ENCODE results near the gene NSFL1C.

Gene NSFL1C

DNA sequence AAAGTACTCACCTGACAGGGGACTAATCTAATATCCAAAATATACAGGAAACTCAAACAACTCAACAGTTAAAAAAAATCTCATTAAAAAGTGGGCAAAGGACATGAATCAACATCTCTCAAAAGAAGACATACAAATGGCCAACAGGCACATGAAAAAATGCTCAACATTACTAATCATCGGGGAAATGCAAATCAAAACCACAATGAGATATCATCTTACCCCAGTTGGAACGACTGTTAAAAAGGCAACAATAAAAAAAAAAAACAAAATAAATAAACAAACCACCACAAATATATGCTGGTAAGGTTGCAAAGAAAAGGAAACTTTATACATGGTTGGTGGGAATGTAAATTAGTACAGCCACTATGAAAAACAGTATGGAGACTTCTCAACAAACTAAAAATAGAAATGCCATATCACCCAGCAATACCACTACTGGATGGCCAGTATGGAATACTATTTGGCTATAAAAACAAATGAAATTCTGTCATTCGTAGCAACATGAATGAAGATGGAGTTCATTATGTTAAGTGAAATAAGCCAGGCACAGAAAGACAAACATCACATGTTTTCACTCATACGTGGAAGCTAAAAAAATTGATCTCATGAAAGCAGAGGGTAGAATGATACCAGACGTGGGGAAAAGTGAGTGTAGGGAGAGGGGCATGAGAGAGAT lies 17.9 kb upstream of the NSFL1C start:
- no peak for DNase-seq (ENCODE audit: low read depth)

- DNase-seq (ENCODE audit: low read depth), result no peak
These were observed 13.4 kb upstream of the NSFL1C start for GRCh38 chr20:1479831-1480595.

- no peak for DNase-seq (ENCODE audit: low read depth)
These were observed 11.9 kb upstream of the NSFL1C start for GRCh38 chr20:1478566-1478965.

GRCh38 chr20:1477896-1478490 lies 11.3 kb upstream of the NSFL1C start:
- no peak for DNase-seq (ENCODE audit: low read depth)

GRCh38 chr20:1474817-1475603 lies 8.4 kb upstream of the NSFL1C start:
- DNase-seq (ENCODE audit: low read depth), result no peak

DNA sequence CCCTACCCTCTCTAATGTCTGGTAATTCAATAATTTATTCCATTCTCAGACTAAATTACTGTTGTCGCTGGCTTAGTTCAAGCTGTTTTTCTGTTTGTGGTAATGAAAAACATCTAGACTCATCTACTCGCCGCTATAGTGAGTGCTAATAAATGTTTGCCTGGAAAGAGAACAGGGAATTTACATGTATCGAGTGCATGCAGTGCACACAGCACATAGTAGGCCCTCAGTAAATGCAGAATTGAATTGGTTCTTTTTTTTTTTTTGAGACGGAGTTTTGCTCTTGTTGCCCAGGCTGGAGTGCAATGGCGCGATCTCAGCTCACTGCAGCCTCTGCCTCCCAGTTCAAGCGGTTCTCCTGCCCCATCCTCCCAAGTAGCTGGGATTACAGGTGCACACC lies 7.7 kb upstream of the NSFL1C start:
- DNase-seq (ENCODE audit: low read depth), result no peak

DNA sequence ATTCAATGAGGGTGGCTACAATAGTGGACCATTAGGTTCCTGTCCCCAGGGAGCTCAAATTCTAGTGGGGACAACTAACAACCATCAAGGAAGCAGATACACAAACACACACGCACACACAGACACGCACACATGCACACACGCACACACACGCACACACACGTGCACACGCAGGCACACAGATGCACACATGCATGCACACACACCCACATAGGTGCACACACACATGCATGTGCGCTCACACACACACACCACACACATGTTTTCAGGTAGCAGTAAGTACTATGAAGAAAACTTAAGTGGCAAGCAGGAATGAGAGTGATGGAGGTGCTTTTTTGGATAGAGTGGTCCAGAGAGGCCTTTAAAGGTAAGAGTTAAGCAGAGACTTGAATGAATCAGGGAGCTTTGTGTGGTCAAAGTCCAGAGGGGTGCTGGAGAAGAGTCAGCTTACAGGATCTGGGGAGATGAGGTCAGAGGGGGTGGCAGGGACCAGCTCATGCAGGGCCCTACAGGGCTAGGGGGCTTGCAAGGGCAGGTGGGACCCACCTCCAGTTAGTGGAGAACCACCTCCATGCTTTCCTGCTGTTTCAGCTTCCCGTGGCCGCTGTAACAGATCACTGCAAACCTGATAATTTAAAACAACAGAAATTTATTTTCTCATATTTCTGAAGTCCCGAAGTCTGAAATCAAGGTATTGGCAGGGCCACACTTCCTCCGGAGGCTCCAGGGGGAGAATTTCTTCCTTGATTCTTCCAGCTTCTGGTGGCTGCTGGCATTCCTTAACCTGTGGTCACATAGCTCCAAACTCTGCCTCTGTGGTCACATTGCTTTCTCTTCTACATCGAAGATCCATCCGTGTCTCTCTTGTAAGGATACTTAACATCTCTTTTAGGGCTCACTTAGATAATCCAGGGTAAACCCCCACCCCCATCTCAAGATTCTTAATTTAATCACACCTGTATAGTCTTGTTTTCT lies 6.9 kb upstream of the NSFL1C start:
- DNase-seq (ENCODE audit: low read depth), result no peak

DNA sequence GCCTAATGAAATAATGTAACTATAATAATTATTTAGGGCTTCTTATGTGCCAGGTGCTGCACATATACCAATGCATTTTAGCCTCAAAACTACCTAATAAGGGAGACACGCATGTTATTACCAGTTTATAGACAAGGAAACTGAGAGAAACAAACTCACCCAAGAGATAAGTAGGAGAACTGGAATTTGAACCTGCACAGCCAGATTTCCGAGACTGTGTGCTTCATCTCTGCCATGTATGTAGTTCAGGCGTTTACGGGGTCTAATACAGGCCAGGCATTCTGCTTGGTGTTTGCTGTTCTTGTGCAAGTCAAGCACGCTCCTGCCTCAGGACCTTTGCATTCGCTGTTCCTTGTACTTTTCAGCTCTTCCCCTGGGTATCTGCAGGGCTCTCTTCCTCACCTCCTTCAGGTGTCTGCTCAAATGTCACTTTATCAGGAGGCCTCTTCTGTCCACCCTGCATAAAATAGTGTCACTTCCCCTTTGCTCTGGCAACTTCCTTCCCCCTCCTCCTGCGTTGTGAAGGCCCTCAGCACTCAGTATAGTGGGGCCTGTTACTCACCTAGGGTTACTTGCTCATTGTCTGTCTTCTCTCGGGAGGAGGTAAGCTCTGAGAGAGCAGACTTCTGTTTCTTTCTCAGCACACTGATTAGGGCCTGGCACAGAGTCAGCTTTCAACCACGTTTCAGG lies 6.1 kb upstream of the NSFL1C start:
- no peak for DNase-seq (ENCODE audit: low read depth)

DNA sequence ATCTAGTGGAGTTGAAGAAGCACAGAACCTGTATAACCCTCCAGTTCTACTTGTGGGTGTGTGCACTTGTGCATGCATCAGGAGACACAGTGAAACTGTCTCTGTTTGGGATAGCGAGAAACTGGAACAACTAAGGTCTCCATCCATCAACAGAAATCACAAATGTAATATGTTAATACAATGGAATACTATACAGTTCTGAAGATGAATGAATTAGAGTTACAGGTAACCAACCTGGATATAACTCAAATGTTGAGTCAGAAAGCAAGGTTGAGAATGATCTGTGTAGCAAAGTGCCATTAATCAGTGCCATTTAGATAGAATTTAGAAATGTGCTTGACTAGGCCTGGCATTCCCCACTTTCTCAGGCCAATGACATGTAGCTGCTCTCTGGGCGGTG lies 4.6 kb upstream of the NSFL1C start:
- no peak for DNase-seq (ENCODE audit: low read depth)

DNA sequence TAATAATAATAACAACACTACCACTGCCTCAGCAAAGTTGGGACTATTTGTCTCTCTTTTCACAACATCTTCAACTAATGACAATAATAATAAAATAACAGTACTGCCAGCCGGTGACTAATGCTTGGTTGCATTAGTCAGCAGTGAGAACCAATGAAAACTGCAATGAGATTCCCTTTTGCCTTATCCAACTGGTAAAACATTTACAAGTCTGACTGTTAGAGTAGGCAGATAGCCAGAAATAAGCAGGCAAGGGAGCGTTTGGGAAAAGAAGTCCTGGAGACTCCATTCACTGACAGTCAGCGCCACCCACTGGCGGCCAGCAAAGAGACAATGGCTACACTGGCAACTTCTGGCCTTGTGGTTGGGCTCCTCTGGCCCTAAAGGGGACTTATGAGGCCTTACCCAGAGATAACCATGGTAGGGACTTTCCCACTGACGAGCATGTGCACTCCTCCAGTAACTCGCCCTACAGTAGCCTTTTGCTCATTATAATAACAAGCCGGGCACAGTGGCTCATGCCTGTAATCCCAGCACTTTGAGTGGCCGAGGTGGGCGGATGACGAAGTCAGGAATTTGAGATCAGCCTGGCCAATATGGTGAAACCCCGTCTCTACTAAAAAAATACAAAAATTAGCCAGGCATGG lies 3.4 kb upstream of the NSFL1C start:
- DNase-seq (ENCODE audit: low read depth), result peak; percentile 99

- no peak for DNase-seq (ENCODE audit: low read depth)
These were observed 2.8 kb upstream of the NSFL1C start for GRCh38 chr20:1469306-1469905.

DNA sequence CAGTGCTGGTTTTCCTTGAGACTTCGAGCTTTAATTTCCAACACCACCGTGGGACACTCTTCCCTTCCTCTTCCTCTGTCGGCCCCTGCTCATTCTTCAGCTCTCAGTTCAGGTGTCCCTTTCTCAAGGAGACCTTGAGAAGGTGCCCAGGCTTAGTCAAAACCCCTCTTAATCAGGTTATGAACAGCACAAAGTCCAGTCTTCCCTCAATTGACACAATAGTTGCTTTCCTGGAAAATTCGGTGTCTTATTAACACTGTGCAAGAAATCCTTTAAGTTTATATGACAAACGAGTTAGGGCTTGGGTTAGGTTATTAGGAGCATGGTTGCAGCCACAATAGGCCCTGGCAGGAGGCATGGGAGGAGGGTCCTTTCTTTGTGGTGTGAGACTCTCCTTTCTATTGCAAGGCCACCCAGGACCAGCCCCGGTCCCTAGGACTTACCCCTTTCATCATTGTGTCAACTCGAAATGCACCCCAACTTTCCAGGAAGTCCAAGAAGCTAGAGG lies 1.5 kb upstream of the NSFL1C start:
- no peak for DNase-seq (ENCODE audit: low read depth)

- DNase-seq (ENCODE audit: low read depth), result no peak
These were observed 887 bp upstream of the NSFL1C start for GRCh38 chr20:1467355-1468116.

- DNase-seq (ENCODE audit: low read depth), result no peak
These were observed 369 bp upstream of the NSFL1C start for GRCh38 chr20:1467082-1467354.

DNA sequence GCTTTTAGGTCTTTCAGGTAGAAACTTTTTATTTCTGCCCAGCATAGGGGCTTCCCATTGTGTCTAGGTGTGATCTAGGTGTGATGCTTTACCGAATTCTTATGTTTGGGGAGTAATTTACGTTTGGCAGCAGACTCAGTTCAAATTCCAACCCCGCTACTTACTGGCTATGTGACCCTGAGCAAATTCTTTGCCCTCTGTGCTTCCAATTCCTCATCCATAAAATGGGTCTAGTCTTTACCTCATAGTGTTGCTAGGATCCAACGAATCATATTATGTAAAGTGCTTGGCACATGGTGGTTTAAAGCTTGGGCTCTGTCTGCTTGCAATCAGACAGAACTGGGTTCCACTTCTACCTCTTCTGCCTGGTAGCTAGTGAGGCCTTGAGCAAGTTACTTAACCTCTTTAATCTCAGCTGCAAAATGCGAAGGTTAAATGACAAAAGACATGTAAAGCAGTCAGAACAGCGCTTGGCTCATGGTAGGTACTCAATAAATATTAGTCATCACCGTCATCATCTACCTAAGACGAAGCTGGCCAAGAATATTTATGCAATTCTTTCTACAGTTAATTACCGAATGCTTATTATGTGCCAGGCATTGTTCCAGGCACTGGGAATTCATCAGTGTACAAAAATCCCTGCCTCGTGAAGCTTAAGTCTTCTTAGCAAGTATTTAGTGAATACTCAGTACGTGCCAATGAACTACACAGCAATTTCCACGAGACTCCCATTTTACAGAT lies 1.0 kb downstream of the NSFL1C start:
- DNase-seq (ENCODE audit: low read depth), result no peak

- no peak for DNase-seq (ENCODE audit: low read depth)
These were observed 2.6 kb downstream of the NSFL1C start for GRCh38 chr20:1463971-1464570.

- no peak for DNase-seq (ENCODE audit: low read depth)
These were observed 3.8 kb downstream of the NSFL1C start for GRCh38 chr20:1462834-1463233.

DNA sequence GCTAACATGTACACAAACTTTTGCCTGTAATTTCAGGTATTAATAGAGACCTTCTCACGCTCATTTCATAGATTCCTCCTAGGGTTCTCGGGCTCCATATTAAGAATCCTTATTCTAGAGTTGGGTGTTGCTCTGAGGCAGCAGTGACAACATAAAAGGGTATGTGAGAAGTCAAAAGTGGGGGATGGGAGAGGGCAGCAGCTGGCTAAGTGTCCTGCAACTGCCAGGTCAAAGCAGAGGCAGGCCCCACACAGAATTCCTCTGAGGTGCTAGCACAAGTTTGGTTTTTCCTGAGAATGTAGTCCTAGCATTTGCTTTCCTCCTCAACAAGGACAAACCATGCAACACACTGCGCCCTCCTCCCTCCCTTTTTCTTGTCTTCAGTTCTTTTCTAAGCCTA lies 4.6 kb downstream of the NSFL1C start:
- DNase-seq (ENCODE audit: low read depth), result no peak

Measured in GM04504 (cell line).